K562 (cell line): ENCODE results near the gene KIF9. TPM values are rescaled to one million over a fixed set of nuclear protein-coding genes. Genes with fewer than 3 reads are reported as not detected.

Source experiments
- ATAC-seq: fragments of 200-7000 bp; cut with Tn5 transposase; 3 replicates; pipeline ENCODE4 v1.9.1; 2020; ENCODE audit warnings: moderate library complexity
- Bru-seq: library from RNA; stranded (reverse); fragments of 400-500 nt; gene quantifications from one replicate; lab custom pipeline; 2021; lab: Mats Ljungman, UMichigan
- BruChase-seq, 2 experiments: library from RNA; stranded (reverse); fragments of 400-500 nt; gene quantifications; one replicate each; lab custom pipeline; 2021; lab: Mats Ljungman, UMichigan
- BruUV-seq: library from RNA; stranded (reverse); fragments of 400-500 nt; replicated peaks from 2 replicates; lab custom pipeline; 2021; lab: Mats Ljungman, UMichigan
- CTCF ChIA-PET: fragments of 300-600 bp; formaldehyde crosslinking; extraction: SDS; loops from one replicate; lab custom pipeline; 2021; ENCODE audit warnings: low intra/inter-chr PET ratio; lab: Yijun Ruan, JAX
- POLR2A ChIA-PET: fragments of 300-600, 350-650 bp; sonication (Branson Sonifier 250); formaldehyde crosslinking; extraction: SDS; loops from one replicate; lab custom pipeline; 2021; ENCODE audit warnings: antibody characterized with exemption, inconsistent platforms; lab: Yijun Ruan, JAX
- DNase-seq, 4 experiments: peaks; one replicate each; pipeline versions ENCODE4 v3.0.0 to v3.0.0-alpha.2; 2011 to 2018; ENCODE audit warnings: low spot score in 3 of 4, mixed read lengths in 3 of 4; ENCODE audit errors: extremely low read depth in 1 of 4
- FAIRE-seq: peaks from 2 replicates; lab custom pipeline; 2011; peaks lifted over from hg19 to GRCh38; lab: Jason Lieb, UNC
- H2AFZ ChIP-seq: 2 replicates; pipeline ENCODE4 v1.6.0; 2011; ENCODE audit warnings: low read depth, low read length, control low read depth, inconsistent platforms
- H3K27ac ChIP-seq: fragments of 200-600 bp; 3 replicates; pipeline ENCODE4 v1.8.0; 2011; ENCODE audit warnings: low read depth, mild to moderate bottlenecking, control low read depth, inconsistent platforms, low read length, moderate library complexity, mixed read lengths; ENCODE audit errors: extremely low read depth
- H3K27me3 ChIP-seq, 2 experiments: fragments of 300-600 bp in 1 of 2; 2 replicates in 1 of 2; 3 replicates in 1 of 2; pipeline versions ENCODE4 v1.6.0 to v1.8.0; 2011; ENCODE audit warnings: inconsistent platforms in 2 of 2, low read length in 2 of 2, mild to moderate bottlenecking in 1 of 2, mixed read lengths in 1 of 2, moderate library complexity in 1 of 2; ENCODE audit not compliant: control insufficient read depth in 2 of 2, insufficient read depth in 2 of 2
- H3K36me3 ChIP-seq: fragments of 300-600 bp; 3 replicates; pipeline ENCODE4 v1.8.0; 2011; ENCODE audit warnings: mild to moderate bottlenecking, low read length, inconsistent platforms; ENCODE audit not compliant: control insufficient read depth, insufficient read depth
- H3K4me1 ChIP-seq, 2 experiments: fragments of 200-600 bp in 1 of 2; replicated peaks in 1 of 2; 2 replicates in 1 of 2; 3 replicates in 1 of 2; pipeline versions ENCODE4 v1.5.1 to v1.8.0; 2011; ENCODE audit warnings: inconsistent platforms in 2 of 2, low read length in 2 of 2, mild to moderate bottlenecking in 1 of 2, mixed read lengths in 1 of 2, moderate library complexity in 1 of 2; ENCODE audit not compliant: control insufficient read depth in 2 of 2, insufficient read depth in 2 of 2
- H3K4me2 ChIP-seq: 2 replicates; pipeline ENCODE4 v1.6.1; 2011; ENCODE audit warnings: low read length, control low read depth, inconsistent platforms, mixed read lengths; ENCODE audit not compliant: insufficient read depth
- H3K4me3 ChIP-seq: fragments of 200-600 bp; sonication (generic), shearing (Covaris generic); 2 replicates; pipeline ENCODE4 v1.5.1; 2016; ENCODE audit warnings: control low read depth, inconsistent platforms
- H3K79me2 ChIP-seq: fragments of 200-600 bp; 3 replicates; pipeline ENCODE4 v1.8.0; 2011; ENCODE audit warnings: low read length, inconsistent platforms; ENCODE audit not compliant: control insufficient read depth, insufficient read depth
- H3K9ac ChIP-seq, 2 experiments: 2 replicates each; pipeline versions ENCODE4 v1.6.0 to v1.6.1; 2011; ENCODE audit warnings: low read depth in 2 of 2, low read length in 2 of 2, control low read depth in 1 of 2, inconsistent platforms in 1 of 2, mild to moderate bottlenecking in 1 of 2, mixed read lengths in 1 of 2; ENCODE audit not compliant: insufficient read depth in 1 of 2
- H3K9me1 ChIP-seq: one replicate; pipeline ENCODE4 v1.6.0; 2011; ENCODE audit warnings: inconsistent platforms, mild to moderate bottlenecking, low read length, moderate library complexity; ENCODE audit not compliant: control insufficient read depth, insufficient read depth
- H3K9me3 ChIP-seq: replicated peaks from 2 replicates; pipeline ENCODE4 v1.5.1; 2011; ENCODE audit warnings: low read depth, low read length, inconsistent platforms; ENCODE audit not compliant: control insufficient read depth, insufficient read depth
- H4K20me1 ChIP-seq: replicated peaks from 2 replicates; pipeline ENCODE4 v1.6.1; 2011; ENCODE audit warnings: low read length, inconsistent platforms, mixed read lengths; ENCODE audit not compliant: control insufficient read depth, insufficient read depth
- ARNT ChIP-seq, 2 experiments: fragments of 450-650 bp; IDR thresholded peaks; 2 replicates each; pipeline ENCODE4 v1.6.1; 2016; ENCODE audit warnings: mild to moderate bottlenecking in 1 of 2
- CEBPB ChIP-seq: fragments of 450-650 bp; IDR thresholded peaks from 2 replicates; pipeline ENCODE4 v1.6.1; 2016; ENCODE audit warnings: missing genetic modification characterization, missing compliant biosample characterization
- ETS2 ChIP-seq: IDR thresholded peaks from 2 replicates; pipeline ENCODE4 v1.6.1; 2016; ENCODE audit warnings: borderline replicate concordance, missing genetic modification characterization, mild to moderate bottlenecking, moderate library complexity, missing compliant biosample characterization; ENCODE audit not compliant: poor library complexity, severe bottlenecking
- LARP7 ChIP-seq: fragments of 450-650 bp; IDR thresholded peaks from 2 replicates; pipeline ENCODE4 v1.6.1; 2016
- MIER1 ChIP-seq: fragments of 450-650 bp; IDR thresholded peaks from 2 replicates; pipeline ENCODE4 v1.6.1; 2016; ENCODE audit warnings: antibody characterized with exemption, mild to moderate bottlenecking, low read depth
- NELFE ChIP-seq: IDR thresholded peaks from 2 replicates; pipeline ENCODE4 v1.6.1; 2011; ENCODE audit warnings: mild to moderate bottlenecking; ENCODE audit not compliant: insufficient read depth, insufficient read length
- PHTF2 ChIP-seq: fragments of 250-450 bp; sonication (Bioruptor Pico); IDR thresholded peaks from 2 replicates; pipeline ENCODE4 v1.5.0; 2021; ENCODE audit warnings: mild to moderate bottlenecking
- SETDB1 ChIP-seq: IDR thresholded peaks from one replicate; pipeline ENCODE4 v1.6.1; 2012; ENCODE audit warnings: low read length, control low read depth, inconsistent platforms
- SMARCC2 ChIP-seq: fragments of 450-650 bp; IDR thresholded peaks from 2 replicates; pipeline ENCODE4 v1.6.1; 2017; ENCODE audit warnings: antibody characterized with exemption, moderate library complexity, mild to moderate bottlenecking, low read depth
- STAG1 ChIP-seq: sonication (generic); formaldehyde crosslinking; IDR thresholded peaks from 2 replicates; pipeline ENCODE4 v1.5.0; 2020; ENCODE audit warnings: missing genetic modification reagents, borderline replicate concordance
- THAP7 ChIP-seq: fragments of 250-450 bp; sonication (Bioruptor Pico); IDR thresholded peaks from 2 replicates; pipeline ENCODE4 v1.5.0; 2021
- TRIM25 ChIP-seq: fragments of 450-650 bp; IDR thresholded peaks from 2 replicates; pipeline ENCODE4 v1.7.0; 2016; ENCODE audit warnings: borderline replicate concordance
- ZNF668 ChIP-seq: fragments of 250-450 bp; sonication (Bioruptor Pico); IDR thresholded peaks from 2 replicates; pipeline ENCODE4 v1.8.0; 2022; ENCODE audit warnings: mild to moderate bottlenecking, inconsistent platforms
- ZZZ3 ChIP-seq: fragments of 450-650 bp; IDR thresholded peaks from 2 replicates; pipeline ENCODE4 v1.6.1; 2016; ENCODE audit warnings: antibody characterized with exemption, mild to moderate bottlenecking, moderate library complexity
- WGBS: fragments of 100-300 bp; shearing (Covaris generic); methylation state at CpG from one replicate; pipeline ENCODE4 v1.1.6; 2016; ENCODE audit warnings: low coverage, mixed read lengths; ENCODE audit not compliant: insufficient coverage; ENCODE audit errors: missing lambda C conversion rate; 5-methylcytosine and 5-hydroxymethylcytosine counted together
- in situ Hi-C: fragments of 300-500 bp; cut with MboI; formaldehyde crosslinking; loops from 4 replicates; pipeline ENCODE4 v1.15.0; 2018; ENCODE audit warnings: inconsistent platforms, mixed read lengths
- intact Hi-C: fragments of 100-400 bp; cut with micrococcal nuclease; formaldehyde crosslinking; loops from 2 replicates; pipeline ENCODE4 v1.14.2; 2022
- long read RNA-seq, 3 experiments: library from polyadenylated mRNA in 2 of 3; library from RNA in 1 of 3; unstranded in 2 of 3; stranded (forward) in 1 of 3; transcript quantifications; one replicate each; pipeline ENCODE4 v2.0.0, GENCODE V29; 2019 to 2022
- polyA minus RNA-seq, 3 experiments: library from RNA; depleted of rRNA, polyadenylated mRNA; stranded (reverse); fragments of >200 nt; gene quantifications; 2 replicates each; pipeline ENCODE4 v1.2.3, GENCODE V29; 2011
- polyA plus RNA-seq, 8 experiments: library from polyadenylated mRNA; depleted of rRNA in 4 of 8; stranded (reverse) in 5 of 8; unstranded in 3 of 8; fragments of >200 nt; fragmentation: Nextera tagmentation in 2 of 8; fragmentation: Illumina TruSeq in 1 of 8; extraction: Ambion mirVana in 2 of 8; extraction: Trizol in 1 of 8; gene quantifications; 2 replicates each; pipeline versions ENCODE4 v1.2.1 to v1.2.3, GENCODE V29; 2011 to 2014; ENCODE audit warnings: inconsistent platforms in 1 of 8, missing spikeins in 1 of 8
- total RNA-seq, 7 experiments: library from RNA; depleted of rRNA in 6 of 7; stranded (reverse); fragments of >200 nt in 6 of 7; fragmentation: Illumina TruSeq in 2 of 7; extraction: Trizol in 2 of 7; gene quantifications; 2 replicates each; pipeline versions ENCODE4 v1.2.1 to v1.2.3, GENCODE V29; 2011 to 2021; ENCODE audit warnings: low replicate concordance in 1 of 7

Gene KIF9
- 13.2 and 14.9 TPM in 2 replicates for total RNA-seq (2011; cell fraction: chromatin; rRNA removed; ENCODE audit: low replicate concordance)
- 8.4 and 13.3 TPM in 2 replicates for total RNA-seq (2011; cell fraction: nucleolus; rRNA removed)
- 7.8 and 11.1 TPM in 2 replicates for total RNA-seq (2011; cell fraction: nucleoplasm; rRNA removed)
- total RNA-seq (2014; rRNA removed) (24.4 and 31.7 TPM in 2 replicates), total RNA-seq (2014; rRNA removed; fragmentation: Illumina TruSeq; extraction: Trizol) (25.0 and 26.9 TPM in 2 replicates), total RNA-seq (2015; rRNA removed; fragmentation: Illumina TruSeq; extraction: Trizol) (21.4 and 21.5 TPM in 2 replicates), total RNA-seq (2021) (20.4 and 26.3 TPM in 2 replicates), polyA plus RNA-seq (2011; rRNA removed) (11.7 and 19.5 TPM in 2 replicates), polyA plus RNA-seq (2014; fragmentation: Illumina TruSeq; extraction: Trizol) (16.9 and 19.5 TPM in 2 replicates), polyA plus RNA-seq (2014; fragmentation: Nextera tagmentation; extraction: Ambion mirVana) (10 to 100 TPM; 52.1 to 56.9 TPM), polyA plus RNA-seq (2014; rRNA removed) (29.1 and 33.8 TPM in 2 replicates), polyA minus RNA-seq (2011; rRNA and poly(A)+ RNA removed) (8.8 and 10.7 TPM in 2 replicates), Bru-seq, nascent RNA (percentile 52 among the genes with signal in this experiment), BruChase-seq, experiment 1, labeled RNA remaining after a 2-hour chase (percentile 45 among the genes with signal in this experiment), BruChase-seq, experiment 2, labeled RNA remaining after a 6-hour chase (percentile 43 among the genes with signal in this experiment)
- 10.2 and 12.0 TPM in 2 replicates for polyA plus RNA-seq (2011; cell fraction: cytosol; rRNA removed)
- 9.9 and 12.5 TPM in 2 replicates for polyA plus RNA-seq (2011; cell fraction: nucleus; rRNA removed)
- 22.9 and 34.6 TPM in 2 replicates for polyA plus RNA-seq (2012)
- 5.1 and 6.4 TPM in 2 replicates for polyA minus RNA-seq (2011; cell fraction: cytosol; rRNA and poly(A)+ RNA removed)
- polyA minus RNA-seq (2011; cell fraction: nucleus; rRNA and poly(A)+ RNA removed), result 4.2 and 5.3 TPM in 2 replicates
- long read RNA-seq, experiment 1, transcript KIF9-205 (3 exons, 633 nt), result major isoform, 20 of 43 reads
- long read RNA-seq, experiment 1, partial matches to known transcripts, result 5 of 43 reads
- long read RNA-seq, experiment 1, other reads (novel, unspliced or antisense), result 15 of 43 reads
- long read RNA-seq, experiment 2, transcript KIF9-205 (3 exons, 633 nt), result major isoform, 8 of 18 reads
- long read RNA-seq, experiment 2, partial matches to known transcripts, result 0 of 18 reads
- long read RNA-seq, experiment 2, other reads (novel, unspliced or antisense), result 9 of 18 reads
- long read RNA-seq, experiment 3, transcript KIF9-205 (3 exons, 633 nt), result major isoform, 10 of 20 reads
- long read RNA-seq, experiment 3, partial matches to known transcripts, result 4 of 20 reads
- long read RNA-seq, experiment 3, other reads (novel, unspliced or antisense), result 5 of 20 reads

GRCh38 chr3:47282424-47283192 is at the start of gene KIF9, which contains the start of gene KLHL18:
Gene KIF9, minus strand, starts transcription at chr3:47282799. Its CDS starts 5,425 bp downstream, at chr3:47277374.
Gene KLHL18, plus strand, starts transcription at chr3:47282944. Its CDS starts 22 bp downstream, at chr3:47282966.
- in situ Hi-C loops, result loop anchor here (5.0 kb wide), 1 partner anchor 40 kb away; no protein-coding TSS in a partner anchor
- POLR2A ChIA-PET, result interaction anchor here (0.6 to 1.9 kb wide), 12 partner anchors 8 to 1418 kb away, joined by 3 to 12 read pairs (median 4); no protein-coding TSS in a partner anchor
- Histone ChIP-seq H3K4me2 (peak within 1 kb of the TSS; percentile 97), H3K27me3 (no peaks in the 10 kb centered on the region), H3K4me1 (peaks cover 12 to 14% of the 10 kb centered on the region in 2 experiments), H3K9me3 (no peaks in the 10 kb centered on the region), H3K4me3 (peak within 1 kb of the TSS; percentile 82), H4K20me1 (no peaks in the 10 kb centered on the region), H2AFZ (peak within 1 kb of the TSS; percentile 95), H3K27ac (peak within 1 kb of the TSS; percentile 86), H3K36me3 (peaks cover 28% of the 10 kb centered on the region), H3K9ac (peak within 1 kb of the TSS; percentile 80 to 98), H3K9me1 (no peaks in the 10 kb centered on the region), H3K79me2 (peaks cover 62% of the 10 kb centered on the region)
- intact Hi-C loops, result loop anchor here (1.0 kb wide), 1 partner anchor 33 kb away; no protein-coding TSS in a partner anchor
- BruUV-seq, result no TSS peak
- ATAC-seq, result peak; percentile 93
- CTCF ChIA-PET, result interaction anchor here (1.9 kb wide), 1 partner anchor 42 kb away, joined by 10 read pairs; no protein-coding TSS in a partner anchor
- WGBS, result under 1% methylated on average over 82 of the region's 82 CpGs
- DNase-seq, result peak; percentile 94 to 99 (median 96)
- peak; percentile 88 for FAIRE-seq
- TF ChIP-seq LARP7 (peak; percentile 89; the same call in 1 of the 2 replicates), ETS2 (tag) (peak; percentile 58), NELFE (no peak), MIER1 (no peak; the same call in 1 of the 2 replicates), ZZZ3 (peak; percentile 83; the same call in 1 of the 2 replicates), ZNF668 (no peak), TRIM25 (no peak), SETDB1 (no peak), SMARCC2 (no peak), CEBPB (tag) (no peak), ARNT (IDR thresholded peaks at IDR 0.05) (peak in 1 of 2 experiments; percentile 60; a peak in 1 of 4 replicates), PHTF2 (CRISPR knock-in tag) (no peak), STAG1 (no peak), THAP7 (CRISPR knock-in tag) (no peak)
